Fibroblast of lung (primary cell): ENCODE results near the gene MID1. TPM values are rescaled to one million over a fixed set of nuclear protein-coding genes. Genes with fewer than 3 reads are reported as not detected.
A peak's percentile ranks its signal among the peaks of the same experiment; 100 is the strongest.

Experiments
- DNase-seq, 2 donors: peaks; one replicate each; pipeline versions ENCODE4 v3.0.0 to v3.0.0-alpha.2; 2010; ENCODE audit warnings: low read depth in 2 of 2
- H2AFZ ChIP-seq: 2 replicates; pipeline ENCODE4 v1.5.1; 2012; ENCODE audit warnings: low read length, control low read depth, inconsistent platforms
- H3K27ac ChIP-seq: 2 replicates; pipeline ENCODE4 v1.5.1; 2011; ENCODE audit warnings: low read length, control low read depth; ENCODE audit not compliant: insufficient read depth
- H3K27me3 ChIP-seq: 2 replicates; pipeline ENCODE4 v1.5.1; 2011; ENCODE audit warnings: mild to moderate bottlenecking, low read length; ENCODE audit not compliant: control insufficient read depth, insufficient read depth
- H3K36me3 ChIP-seq: 2 replicates; pipeline ENCODE4 v1.5.1; 2011; ENCODE audit warnings: low read length; ENCODE audit not compliant: control insufficient read depth, insufficient read depth
- H3K4me1 ChIP-seq: 2 replicates; pipeline ENCODE4 v1.5.1; 2011; ENCODE audit warnings: low read length; ENCODE audit not compliant: control insufficient read depth, insufficient read depth; ENCODE audit errors: extremely low read depth
- H3K4me2 ChIP-seq: 2 replicates; pipeline ENCODE4 v1.5.1; 2011; ENCODE audit warnings: low read length, control low read depth; ENCODE audit not compliant: insufficient read depth; ENCODE audit errors: extremely low read depth
- H3K4me3 ChIP-seq, 4 experiments: fragments of 200-600 bp in 1 of 4; sonication (generic) in 1 of 4; replicated peaks in 1 of 4; 2 replicates each; pipeline ENCODE4 v1.5.1; 2011 to 2016; ENCODE audit warnings: low read length in 4 of 4, low read depth in 3 of 4, mild to moderate bottlenecking in 3 of 4, control low read depth in 2 of 4, inconsistent platforms in 1 of 4, mixed read lengths in 1 of 4; ENCODE audit not compliant: insufficient read depth in 1 of 4; ENCODE audit errors: control extremely low read depth in 1 of 4
- H3K79me2 ChIP-seq: 2 replicates; pipeline ENCODE4 v1.5.1; 2012; ENCODE audit warnings: mild to moderate bottlenecking, low read length, inconsistent platforms; ENCODE audit not compliant: control insufficient read depth, insufficient read depth
- H3K9ac ChIP-seq: 2 replicates; pipeline ENCODE4 v1.5.1; 2011; ENCODE audit warnings: mild to moderate bottlenecking, low read length, control low read depth; ENCODE audit not compliant: insufficient read depth
- H3K9me3 ChIP-seq: 2 replicates; pipeline ENCODE4 v1.5.1; 2012; ENCODE audit warnings: low read depth, low read length; ENCODE audit not compliant: control insufficient read depth, insufficient read depth
- H4K20me1 ChIP-seq: 2 replicates; pipeline ENCODE4 v1.5.1; 2011; ENCODE audit warnings: low read length; ENCODE audit not compliant: control insufficient read depth, insufficient read depth; ENCODE audit errors: extremely low read depth
- EZH2 ChIP-seq: IDR thresholded peaks from 2 replicates; pipeline ENCODE4 v1.5.1; 2012; ENCODE audit warnings: low read length, control low read depth, mild to moderate bottlenecking; ENCODE audit errors: missing control alignments
- polyA plus RNA-seq, 2 donors: library from polyadenylated mRNA; depleted of rRNA in 1 of 2; stranded (reverse) in 1 of 2; unstranded in 1 of 2; fragments of >200 nt; gene quantifications; 2 replicates each; pipeline ENCODE4 v1.2.1, GENCODE V29; 2011 to 2012; ENCODE audit warnings: missing spikeins in 1 of 2
- total RNA-seq: library from RNA; depleted of rRNA; stranded (reverse); fragments of >200 nt; gene quantifications from 2 replicates; pipeline ENCODE4 v1.2.1, GENCODE V29; 2014
- TF ChIP-seq, protein P1 (sequence below), 2 donors: IDR thresholded peaks in 1 of 2; conservative IDR thresholded peaks in 1 of 2; 1 replicate in 1 of 2; 2 replicates in 1 of 2; pipeline ENCODE4 v1.5.1; 2011 to 2012; ENCODE audit warnings: low read length in 2 of 2, control low read depth in 1 of 2, inconsistent platforms in 1 of 2, low read depth in 1 of 2, mild to moderate bottlenecking in 1 of 2

MID1 gene
- total and polyA plus RNA-seq, 2 donors (not counting 1 experiment from before 2014, with no cell fraction given) = 20.3 to 27.7 TPM

DNA sequence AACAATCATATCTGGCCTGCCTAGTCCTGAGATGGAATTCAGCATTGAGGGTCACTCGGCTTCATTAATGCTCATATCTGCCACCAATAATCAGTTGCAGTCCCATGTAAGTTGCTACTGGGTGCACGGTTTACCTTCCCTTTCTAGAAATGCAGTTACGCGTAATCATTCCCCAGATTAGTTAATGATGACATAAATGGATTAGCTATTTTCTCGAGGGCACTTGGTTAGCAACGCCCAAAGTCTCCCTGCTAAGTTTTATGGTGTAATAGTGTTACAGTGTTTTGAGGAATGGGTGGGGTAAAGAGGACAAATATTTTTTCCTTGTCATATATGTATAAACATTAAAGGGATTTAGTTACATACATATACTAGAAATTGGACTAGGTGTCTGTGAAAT lies 118.8 kb downstream of the MID1 start:
- no peaks in the 10 kb centered on the region for H3K27me3 ChIP-seq
- no peak overlapping the region for H2AFZ ChIP-seq
- H4K20me1 ChIP-seq = no peaks in the 10 kb centered on the region
- H3K4me2 ChIP-seq = no peak overlapping the region
- no peak overlapping the region for H3K27ac ChIP-seq
- H3K9ac ChIP-seq = no peak overlapping the region
- H3K4me1 ChIP-seq = no peaks in the 10 kb centered on the region
- no peak for TF ChIP-seq EZH2
- TF ChIP-seq, protein P1, sequence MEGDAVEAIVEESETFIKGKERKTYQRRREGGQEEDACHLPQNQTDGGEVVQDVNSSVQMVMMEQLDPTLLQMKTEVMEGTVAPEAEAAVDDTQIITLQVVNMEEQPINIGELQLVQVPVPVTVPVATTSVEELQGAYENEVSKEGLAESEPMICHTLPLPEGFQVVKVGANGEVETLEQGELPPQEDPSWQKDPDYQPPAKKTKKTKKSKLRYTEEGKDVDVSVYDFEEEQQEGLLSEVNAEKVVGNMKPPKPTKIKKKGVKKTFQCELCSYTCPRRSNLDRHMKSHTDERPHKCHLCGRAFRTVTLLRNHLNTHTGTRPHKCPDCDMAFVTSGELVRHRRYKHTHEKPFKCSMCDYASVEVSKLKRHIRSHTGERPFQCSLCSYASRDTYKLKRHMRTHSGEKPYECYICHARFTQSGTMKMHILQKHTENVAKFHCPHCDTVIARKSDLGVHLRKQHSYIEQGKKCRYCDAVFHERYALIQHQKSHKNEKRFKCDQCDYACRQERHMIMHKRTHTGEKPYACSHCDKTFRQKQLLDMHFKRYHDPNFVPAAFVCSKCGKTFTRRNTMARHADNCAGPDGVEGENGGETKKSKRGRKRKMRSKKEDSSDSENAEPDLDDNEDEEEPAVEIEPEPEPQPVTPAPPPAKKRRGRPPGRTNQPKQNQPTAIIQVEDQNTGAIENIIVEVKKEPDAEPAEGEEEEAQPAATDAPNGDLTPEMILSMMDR (conservative IDR thresholded peaks at IDR 0.05 in 1 of 2, IDR thresholded peaks at IDR 0.05 in 1 of 2; ENCODE audit: low read depth in 1 of 2, low read length in 2 of 2) = no peak
- no peaks in the 10 kb centered on the region for H3K9me3 ChIP-seq
- DNase-seq = no peak
- H3K4me3 ChIP-seq = no peak overlapping the region
- H3K36me3 ChIP-seq = no peaks in the 10 kb centered on the region
- H3K79me2 ChIP-seq = no peaks in the 10 kb centered on the region

DNA sequence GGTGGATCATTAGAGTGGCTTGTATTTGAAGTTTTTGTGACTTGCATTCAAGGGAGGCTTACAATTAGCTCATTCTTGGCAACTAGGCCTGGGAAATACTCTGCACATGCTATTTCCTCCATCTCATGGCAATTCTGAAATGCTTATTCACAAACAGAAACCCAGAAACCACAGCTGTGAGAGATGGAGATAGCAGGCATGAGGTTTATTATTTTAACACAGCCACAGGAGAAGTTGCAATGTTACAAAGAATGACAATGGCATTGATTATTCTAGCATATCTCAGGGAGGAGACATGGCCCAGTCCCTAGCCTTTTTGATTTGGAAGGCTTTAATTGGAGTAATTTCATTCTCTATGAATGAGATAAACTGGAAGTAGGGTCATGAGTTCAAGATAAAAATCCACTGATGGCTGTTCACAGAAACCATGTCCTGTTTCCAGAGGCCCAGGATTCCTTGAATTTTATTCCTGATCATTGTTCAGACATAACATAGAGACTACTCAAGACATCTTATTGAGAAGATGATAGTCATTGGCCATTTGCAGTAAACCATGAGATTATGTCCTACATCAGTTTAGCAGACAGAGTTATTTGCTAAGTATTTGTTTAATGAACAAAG lies 123.9 kb downstream of the MID1 start:
- peak; percentile 87 to 95 for DNase-seq
- H4K20me1 ChIP-seq = no peaks in the 10 kb centered on the region
- no peaks in the 10 kb centered on the region for H3K79me2 ChIP-seq
- no peaks in the 10 kb centered on the region for H3K9me3 ChIP-seq
- H3K27me3 ChIP-seq = no peaks in the 10 kb centered on the region
- H2AFZ ChIP-seq = no peak overlapping the region
- no peak overlapping the region for H3K9ac ChIP-seq
- H3K4me2 ChIP-seq = peak overlapping the region; percentile 25
- H3K27ac ChIP-seq = peak overlapping the region; percentile 5
- H3K36me3 ChIP-seq = no peaks in the 10 kb centered on the region
- no peak overlapping the region for H3K4me3 ChIP-seq
- H3K4me1 ChIP-seq = peaks cover 3% of the 10 kb centered on the region
- no peak for TF ChIP-seq EZH2
- TF ChIP-seq, protein P1 (conservative IDR thresholded peaks at IDR 0.05 in 1 of 2, IDR thresholded peaks at IDR 0.05 in 1 of 2; ENCODE audit: low read depth in 1 of 2, low read length in 2 of 2) = no peak

DNA sequence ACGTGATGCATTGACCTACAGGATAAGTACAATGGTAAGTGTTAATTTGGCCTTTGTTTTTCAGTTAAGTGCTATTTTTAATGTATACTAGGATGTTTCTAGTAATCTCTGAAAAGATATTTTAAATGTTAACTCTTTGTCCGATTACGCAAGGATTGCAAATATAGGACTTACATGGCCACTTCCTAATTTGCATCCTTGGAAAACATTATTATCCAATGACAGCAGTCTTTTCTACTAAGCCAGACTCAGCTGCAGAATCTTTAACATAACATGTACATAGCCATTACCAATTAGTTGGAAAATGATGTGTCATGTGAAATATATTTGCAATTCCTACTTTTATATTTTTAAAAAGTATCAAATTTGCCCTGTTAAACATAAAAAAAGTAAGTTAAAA lies 124.7 kb downstream of the MID1 start:
- Histone ChIP-seq H3K4me1 (peaks cover 3% of the 10 kb centered on the region), H3K9ac (no peak overlapping the region), H3K36me3 (no peaks in the 10 kb centered on the region), H3K27me3 (no peaks in the 10 kb centered on the region), H3K9me3 (no peaks in the 10 kb centered on the region), H3K4me3 (no peak overlapping the region), H2AFZ (no peak overlapping the region), H3K27ac (no peak overlapping the region), H3K4me2 (no peak overlapping the region), H4K20me1 (no peaks in the 10 kb centered on the region), H3K79me2 (no peaks in the 10 kb centered on the region)
- TF ChIP-seq EZH2 = no peak
- TF ChIP-seq, protein P1 (conservative IDR thresholded peaks at IDR 0.05 in 1 of 2, IDR thresholded peaks at IDR 0.05 in 1 of 2; ENCODE audit: low read depth in 1 of 2, low read length in 2 of 2) = no peak
- DNase-seq = no peak
